ENCODE results near the gene CD300H.

The CD300H gene

DNA sequence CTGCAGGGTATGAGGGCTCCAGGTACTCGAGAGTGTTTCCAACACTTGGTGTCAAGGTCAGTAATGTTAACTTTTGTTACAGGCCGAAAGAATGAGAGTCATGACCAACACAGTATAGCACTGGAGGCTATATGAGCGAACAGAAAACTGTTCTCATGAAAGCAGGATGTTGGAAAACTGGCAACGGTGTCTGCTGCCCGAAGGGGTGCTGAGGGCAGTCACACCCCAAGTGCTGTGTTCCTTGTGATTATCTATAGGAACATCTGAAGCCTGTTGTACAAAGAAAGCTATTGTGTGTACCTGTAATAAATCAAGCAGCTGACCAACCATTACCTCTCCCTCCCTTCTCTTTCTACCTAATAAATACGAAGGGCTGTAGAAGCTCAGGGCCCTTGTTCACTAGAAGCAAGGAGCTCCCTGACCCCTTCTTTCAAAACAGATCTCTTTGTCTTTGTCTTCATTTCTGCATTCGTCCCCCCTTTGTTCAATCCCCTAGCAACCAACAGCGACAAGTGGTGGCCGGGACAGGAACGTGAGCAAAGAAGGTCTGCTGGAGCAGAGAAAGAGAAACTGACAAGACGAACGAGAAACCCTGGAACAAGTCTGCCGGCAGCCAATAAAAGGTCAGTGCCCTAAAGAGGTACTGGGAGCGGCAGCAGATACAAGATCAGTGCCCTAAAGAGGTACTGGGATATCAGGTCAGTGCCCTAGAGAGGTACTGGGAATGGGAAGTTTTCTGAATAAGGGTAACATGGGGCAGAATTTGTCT, 17.2 kb upstream of the CD300H start:
- Histone ChIP-seq H3K9me3 (ENCODE audit: control insufficient read depth, insufficient read depth, low read depth, low read length) (no peaks in the 10 kb centered on the region), H3K27ac (ENCODE audit: extremely low read depth, low read depth, low read length) (no peak overlapping the region), H3K36me3 (ENCODE audit: control insufficient read depth in 2 of 2, insufficient read depth in 1 of 2, low read length in 2 of 2) (no peaks in the 10 kb centered on the region), H3K4me3 (ENCODE audit: low read depth, low read length) (no peak overlapping the region), H3K4me1 (ENCODE audit: control insufficient read depth, insufficient read depth, low read length) (no peaks in the 10 kb centered on the region)
- CTCF ChIA-PET, result interaction anchor here (0.7 kb wide), 1 partner anchor 19 kb away, joined by 6 read pairs; no protein-coding TSS in a partner anchor
- TF ChIP-seq ZNF112 (tag by site-specific recombination; IDR thresholded peaks at IDR 0.05) (no peak), ZNF2 (tag by site-specific recombination; IDR thresholded peaks at IDR 0.05) (no peak), ZNF140 (tag by site-specific recombination; IDR thresholded peaks at IDR 0.05) (no peak), ZNF391 (tag by site-specific recombination; IDR thresholded peaks at IDR 0.05; ENCODE audit: borderline replicate concordance, low read depth) (no peak), HOXA7 (CRISPR knock-in tag; IDR thresholded peaks at IDR 0.05; ENCODE audit: borderline replicate concordance) (no peak), ZNF157 (tag by site-specific recombination; IDR thresholded peaks at IDR 0.05) (no peak), ZNF776 (tag by site-specific recombination; IDR thresholded peaks at IDR 0.05; ENCODE audit: borderline replicate concordance) (no peak), ZNF433 (tag by site-specific recombination; IDR thresholded peaks at IDR 0.05; ENCODE audit: low read depth) (no peak), ZNF24 (tag by site-specific recombination; IDR thresholded peaks at IDR 0.05) (no peak), ZFP69B (tag by site-specific recombination; IDR thresholded peaks at IDR 0.05) (no peak), ZNF549 (tag by site-specific recombination; IDR thresholded peaks at IDR 0.05) (no peak), TCF7L2 (IDR thresholded peaks at IDR 0.05; ENCODE audit: borderline replicate concordance, low read depth, low read length) (no peak)
- TF ChIP-seq, protein P1, sequence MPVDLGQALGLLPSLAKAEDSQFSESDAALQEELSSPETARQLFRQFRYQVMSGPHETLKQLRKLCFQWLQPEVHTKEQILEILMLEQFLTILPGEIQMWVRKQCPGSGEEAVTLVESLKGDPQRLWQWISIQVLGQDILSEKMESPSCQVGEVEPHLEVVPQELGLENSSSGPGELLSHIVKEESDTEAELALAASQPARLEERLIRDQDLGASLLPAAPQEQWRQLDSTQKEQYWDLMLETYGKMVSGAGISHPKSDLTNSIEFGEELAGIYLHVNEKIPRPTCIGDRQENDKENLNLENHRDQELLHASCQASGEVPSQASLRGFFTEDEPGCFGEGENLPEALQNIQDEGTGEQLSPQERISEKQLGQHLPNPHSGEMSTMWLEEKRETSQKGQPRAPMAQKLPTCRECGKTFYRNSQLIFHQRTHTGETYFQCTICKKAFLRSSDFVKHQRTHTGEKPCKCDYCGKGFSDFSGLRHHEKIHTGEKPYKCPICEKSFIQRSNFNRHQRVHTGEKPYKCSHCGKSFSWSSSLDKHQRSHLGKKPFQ (tag by site-specific recombination; IDR thresholded peaks at IDR 0.05), result no peak
- TF ChIP-seq, protein P2, sequence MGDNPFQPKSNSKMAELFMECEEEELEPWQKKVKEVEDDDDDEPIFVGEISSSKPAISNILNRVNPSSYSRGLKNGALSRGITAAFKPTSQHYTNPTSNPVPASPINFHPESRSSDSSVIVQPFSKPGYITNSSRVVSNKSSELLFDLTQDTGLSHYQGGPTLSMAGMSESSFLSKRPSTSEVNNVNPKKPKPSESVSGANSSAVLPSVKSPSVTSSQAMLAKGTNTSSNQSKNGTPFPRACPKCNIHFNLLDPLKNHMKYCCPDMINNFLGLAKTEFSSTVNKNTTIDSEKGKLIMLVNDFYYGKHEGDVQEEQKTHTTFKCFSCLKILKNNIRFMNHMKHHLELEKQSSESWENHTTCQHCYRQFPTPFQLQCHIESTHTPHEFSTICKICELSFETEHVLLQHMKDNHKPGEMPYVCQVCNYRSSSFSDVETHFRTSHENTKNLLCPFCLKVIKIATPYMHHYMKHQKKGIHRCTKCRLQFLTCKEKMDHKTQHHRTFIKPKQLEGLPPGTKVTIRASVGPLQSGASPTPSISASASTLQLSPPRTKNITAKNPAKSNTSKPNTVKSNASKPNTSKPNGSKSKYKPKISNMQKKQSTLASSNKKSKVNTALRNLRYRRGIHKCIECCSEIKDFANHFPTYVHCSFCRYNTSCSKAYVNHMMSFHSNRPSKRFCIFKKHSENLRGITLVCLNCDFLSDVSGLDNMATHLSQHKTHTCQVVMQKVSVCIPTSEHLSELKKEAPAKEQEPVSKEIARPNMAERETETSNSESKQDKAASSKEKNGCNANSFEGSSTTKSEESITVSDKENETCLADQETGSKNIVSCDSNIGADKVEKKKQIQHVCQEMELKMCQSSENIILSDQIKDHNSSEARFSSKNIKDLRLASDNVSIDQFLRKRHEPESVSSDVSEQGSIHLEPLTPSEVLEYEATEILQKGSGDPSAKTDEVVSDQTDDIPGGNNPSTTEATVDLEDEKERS (tag by site-specific recombination; IDR thresholded peaks at IDR 0.05), result no peak
- POLR2A ChIA-PET, result no interaction called here

DNA sequence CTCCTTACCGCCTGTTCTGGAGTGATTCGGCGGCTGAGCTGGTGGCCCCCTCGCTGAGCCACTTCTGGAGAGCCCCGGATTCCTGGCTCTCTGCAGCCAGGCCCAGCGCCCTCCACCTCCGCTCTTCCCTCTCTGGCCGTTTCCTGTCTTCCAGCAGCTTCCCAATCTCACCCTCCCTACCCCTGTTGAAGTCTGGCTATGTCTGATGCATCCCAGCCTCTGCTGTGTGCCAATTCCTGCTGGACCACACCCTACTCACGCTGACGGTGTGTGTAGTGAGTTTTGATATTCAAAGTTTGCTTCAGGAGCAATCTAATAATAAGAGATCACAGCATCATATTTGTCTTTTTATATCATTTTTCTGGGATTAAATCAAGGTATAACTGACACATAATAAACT, 15.3 kb upstream of the CD300H start:
- POLR2A ChIA-PET, result no interaction called here
- CTCF ChIA-PET, result interaction anchor here (0.7 kb wide), 1 partner anchor 16 kb away, joined by 5 read pairs; no protein-coding TSS in a partner anchor
- H3K4me3 ChIP-seq (ENCODE audit: low read depth, low read length), result no peak overlapping the region
- H3K4me1 ChIP-seq (ENCODE audit: control insufficient read depth, insufficient read depth, low read length), result no peaks in the 10 kb centered on the region
- no peaks in the 10 kb centered on the region for H3K9me3 ChIP-seq (ENCODE audit: control insufficient read depth, insufficient read depth, low read depth, low read length)
- TF ChIP-seq SCRT1 (tag by site-specific recombination; IDR thresholded peaks at IDR 0.05; ENCODE audit: borderline replicate concordance) (no peak), KLF10 (tag by site-specific recombination; IDR thresholded peaks at IDR 0.05) (no peak), SETDB1 (IDR thresholded peaks at IDR 0.05; ENCODE audit: insufficient read length, low read length) (no peak), ZNF37A (tag by site-specific recombination; IDR thresholded peaks at IDR 0.05) (no peak), ZNF211 (tag by site-specific recombination; IDR thresholded peaks at IDR 0.05; ENCODE audit: low read depth) (no peak), ZNF274 (IDR thresholded peaks at IDR 0.05; ENCODE audit: low read length) (no peak), ZNF274 (tag by site-specific recombination; IDR thresholded peaks at IDR 0.05; ENCODE audit: borderline replicate concordance) (no peak)
- TF ChIP-seq, protein P3, sequence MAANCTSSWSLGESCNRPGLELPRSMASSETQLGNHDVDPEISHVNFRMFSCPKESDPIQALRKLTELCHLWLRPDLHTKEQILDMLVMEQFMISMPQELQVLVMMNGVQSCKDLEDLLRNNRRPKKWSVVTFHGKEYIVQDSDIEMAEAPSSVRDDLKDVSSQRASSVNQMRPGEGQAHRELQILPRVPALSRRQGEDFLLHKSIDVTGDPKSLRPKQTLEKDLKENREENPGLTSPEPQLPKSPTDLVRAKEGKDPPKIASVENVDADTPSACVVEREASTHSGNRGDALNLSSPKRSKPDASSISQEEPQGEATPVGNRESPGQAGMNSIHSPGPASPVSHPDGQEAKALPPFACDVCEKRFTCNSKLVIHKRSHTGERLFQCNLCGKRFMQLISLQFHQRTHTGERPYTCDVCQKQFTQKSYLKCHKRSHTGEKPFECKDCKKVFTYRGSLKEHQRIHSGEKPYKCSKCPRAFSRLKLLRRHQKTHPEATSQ (tag by site-specific recombination; IDR thresholded peaks at IDR 0.05), result no peak
- no peaks in the 10 kb centered on the region for H3K36me3 ChIP-seq (ENCODE audit: control insufficient read depth in 2 of 2, insufficient read depth in 1 of 2, low read length in 2 of 2)
- H3K27ac ChIP-seq (ENCODE audit: extremely low read depth, low read depth, low read length), result no peak overlapping the region
